ENCODE measurements around the gene ABHD5.

ABHD5 gene

DNA sequence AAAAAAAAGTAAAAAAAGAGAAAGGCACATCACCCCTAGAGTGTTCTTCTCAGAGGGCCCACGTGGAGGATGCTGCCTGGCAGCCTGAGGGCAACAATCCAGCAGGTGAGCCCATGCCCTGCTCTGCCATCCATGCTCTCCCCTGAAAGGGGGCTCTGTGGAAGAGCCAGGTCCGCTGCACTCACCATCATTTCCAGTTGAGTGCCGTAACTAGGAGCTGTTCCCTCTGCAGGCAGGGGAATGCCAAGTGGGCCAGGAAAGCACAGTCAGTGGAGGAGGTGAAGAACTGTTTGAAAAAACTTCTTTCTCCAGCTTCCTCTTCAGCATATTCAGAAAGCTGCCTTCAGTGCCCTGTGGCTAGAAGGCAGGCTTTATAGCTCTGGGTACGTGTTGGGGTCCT lies 84.1 kb downstream of the ABHD5 start:
- no peak overlapping the region for H3K27ac ChIP-seq (ENCODE audit: poor library complexity, severe bottlenecking)
- TF ChIP-seq, protein P1, sequence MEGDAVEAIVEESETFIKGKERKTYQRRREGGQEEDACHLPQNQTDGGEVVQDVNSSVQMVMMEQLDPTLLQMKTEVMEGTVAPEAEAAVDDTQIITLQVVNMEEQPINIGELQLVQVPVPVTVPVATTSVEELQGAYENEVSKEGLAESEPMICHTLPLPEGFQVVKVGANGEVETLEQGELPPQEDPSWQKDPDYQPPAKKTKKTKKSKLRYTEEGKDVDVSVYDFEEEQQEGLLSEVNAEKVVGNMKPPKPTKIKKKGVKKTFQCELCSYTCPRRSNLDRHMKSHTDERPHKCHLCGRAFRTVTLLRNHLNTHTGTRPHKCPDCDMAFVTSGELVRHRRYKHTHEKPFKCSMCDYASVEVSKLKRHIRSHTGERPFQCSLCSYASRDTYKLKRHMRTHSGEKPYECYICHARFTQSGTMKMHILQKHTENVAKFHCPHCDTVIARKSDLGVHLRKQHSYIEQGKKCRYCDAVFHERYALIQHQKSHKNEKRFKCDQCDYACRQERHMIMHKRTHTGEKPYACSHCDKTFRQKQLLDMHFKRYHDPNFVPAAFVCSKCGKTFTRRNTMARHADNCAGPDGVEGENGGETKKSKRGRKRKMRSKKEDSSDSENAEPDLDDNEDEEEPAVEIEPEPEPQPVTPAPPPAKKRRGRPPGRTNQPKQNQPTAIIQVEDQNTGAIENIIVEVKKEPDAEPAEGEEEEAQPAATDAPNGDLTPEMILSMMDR (IDR thresholded peaks at IDR 0.05; ENCODE audit: poor library complexity, severe bottlenecking) = no peak
- peaks cover 8% of the 10 kb centered on the region for H3K4me1 ChIP-seq (ENCODE audit: insufficient read depth, poor library complexity, severe bottlenecking)
- H3K27me3 ChIP-seq (ENCODE audit: insufficient read depth, poor library complexity, severe bottlenecking) = no peaks in the 10 kb centered on the region
- no peaks in the 10 kb centered on the region for H3K36me3 ChIP-seq (ENCODE audit: low read depth)
- DNase-seq (ENCODE audit: low spot score) = no peak
- ATAC-seq (ENCODE audit: low read depth) = no peak
- H3K4me3 ChIP-seq (ENCODE audit: severe bottlenecking) = no peak overlapping the region
- H3K9me3 ChIP-seq (ENCODE audit: severe bottlenecking) = no peaks in the 10 kb centered on the region

DNA sequence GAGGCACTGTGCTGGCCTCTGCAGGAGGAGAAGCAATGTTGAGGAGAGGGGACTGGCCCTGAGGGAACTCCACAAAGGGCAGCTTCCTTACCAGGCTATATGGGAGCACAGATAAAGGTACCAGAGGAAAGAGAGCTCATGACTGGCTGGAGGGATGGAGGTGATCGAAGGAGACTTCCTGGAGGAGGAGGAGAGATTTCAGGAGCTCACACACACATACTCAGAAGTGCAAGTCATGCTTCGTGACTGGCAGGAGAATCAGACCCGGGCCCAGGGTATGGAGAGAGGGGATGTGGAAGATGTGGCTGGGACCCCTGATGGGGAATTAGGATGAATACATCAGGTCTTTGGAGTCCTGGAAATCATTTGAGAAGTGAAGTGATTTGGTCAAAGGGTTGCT lies 85.4 kb downstream of the ABHD5 start:
- Histone ChIP-seq H3K36me3 (ENCODE audit: low read depth) (no peaks in the 10 kb centered on the region), H3K9me3 (ENCODE audit: severe bottlenecking) (no peaks in the 10 kb centered on the region), H3K27ac (ENCODE audit: poor library complexity, severe bottlenecking) (no peak overlapping the region), H3K4me1 (ENCODE audit: insufficient read depth, poor library complexity, severe bottlenecking) (no peaks in the 10 kb centered on the region), H3K4me3 (ENCODE audit: severe bottlenecking) (no peak overlapping the region), H3K27me3 (ENCODE audit: insufficient read depth, poor library complexity, severe bottlenecking) (no peaks in the 10 kb centered on the region)
- TF ChIP-seq, protein P1 (IDR thresholded peaks at IDR 0.05; ENCODE audit: poor library complexity, severe bottlenecking) = no peak
- DNase-seq (ENCODE audit: low spot score) (no peak), ATAC-seq (ENCODE audit: low read depth) (no peak)

DNA sequence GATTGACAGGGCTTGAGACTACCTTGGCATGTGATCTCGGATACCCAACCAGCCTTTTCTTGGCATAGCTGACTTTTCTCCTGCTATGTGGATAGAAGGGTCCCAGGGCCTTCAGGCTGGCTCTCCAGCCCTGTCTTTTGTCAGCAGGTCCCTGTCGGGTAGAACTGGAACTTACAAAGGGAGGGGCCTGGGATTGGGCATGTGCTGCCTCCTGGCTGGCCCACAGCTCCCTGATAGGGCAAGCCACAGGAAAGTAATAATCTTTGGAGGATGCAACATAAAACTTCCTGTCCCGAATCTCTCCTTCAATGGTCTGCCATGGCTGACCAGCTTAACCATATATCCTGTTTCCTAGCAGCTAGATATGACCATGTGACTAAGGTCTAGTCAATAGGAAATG lies 89.1 kb downstream of the ABHD5 start:
- H3K27ac ChIP-seq (ENCODE audit: poor library complexity, severe bottlenecking) = no peak overlapping the region
- DNase-seq (ENCODE audit: low spot score) (no peak), ATAC-seq (ENCODE audit: low read depth) (no peak)
- no peaks in the 10 kb centered on the region for H3K36me3 ChIP-seq (ENCODE audit: low read depth)
- H3K27me3 ChIP-seq (ENCODE audit: insufficient read depth, poor library complexity, severe bottlenecking) = no peaks in the 10 kb centered on the region
- TF ChIP-seq, protein P1 (IDR thresholded peaks at IDR 0.05; ENCODE audit: poor library complexity, severe bottlenecking) = no peak
- no peaks in the 10 kb centered on the region for H3K9me3 ChIP-seq (ENCODE audit: severe bottlenecking)
- H3K4me3 ChIP-seq (ENCODE audit: severe bottlenecking) = no peak overlapping the region
- H3K4me1 ChIP-seq (ENCODE audit: insufficient read depth, poor library complexity, severe bottlenecking) = no peaks in the 10 kb centered on the region

- Histone ChIP-seq H3K4me3 (ENCODE audit: severe bottlenecking) (no peak overlapping the region), H3K4me1 (ENCODE audit: insufficient read depth, poor library complexity, severe bottlenecking) (no peaks in the 10 kb centered on the region), H3K27me3 (ENCODE audit: insufficient read depth, poor library complexity, severe bottlenecking) (no peaks in the 10 kb centered on the region), H3K9me3 (ENCODE audit: severe bottlenecking) (no peaks in the 10 kb centered on the region), H3K27ac (ENCODE audit: poor library complexity, severe bottlenecking) (no peak overlapping the region), H3K36me3 (ENCODE audit: low read depth) (no peaks in the 10 kb centered on the region)
- no peak for ATAC-seq (ENCODE audit: low read depth)
- no peak for DNase-seq (ENCODE audit: low spot score)
- TF ChIP-seq, protein P1 (IDR thresholded peaks at IDR 0.05; ENCODE audit: poor library complexity, severe bottlenecking) = no peak
These were observed 91.8 kb downstream of the ABHD5 start for GRCh38 chr3:43782541-43782940.

All from RWPE2 (cell line).